Loucy (cell line): ENCODE results near the gene COL1A1.

Experiments
- H2AFZ ChIP-seq: fragments of 200-600 bp; sonication (generic); 2 replicates; pipeline ENCODE4 v1.6.0; 2016; ENCODE audit warnings: antibody characterized with exemption, mild to moderate bottlenecking, low read length, moderate library complexity
- H3F3A ChIP-seq: fragments of 200-600 bp; 2 replicates; pipeline ENCODE4 v1.6.0; 2016; ENCODE audit warnings: antibody characterized with exemption, low read depth, mild to moderate bottlenecking
- H3K27me3 ChIP-seq: fragments of 200-600 bp; sonication (generic); 2 replicates; pipeline ENCODE4 v1.6.1; 2014; ENCODE audit warnings: low read length, mild to moderate bottlenecking; ENCODE audit not compliant: insufficient read depth, poor library complexity, severe bottlenecking
- H3K36me3 ChIP-seq: fragments of 200-600 bp; sonication (generic); 2 replicates; pipeline ENCODE4 v1.6.1; 2016; ENCODE audit warnings: low read length; ENCODE audit not compliant: insufficient read depth
- H3K4me1 ChIP-seq: fragments of 200-600 bp; sonication (generic); 2 replicates; pipeline ENCODE4 v1.5.1; 2014; ENCODE audit warnings: low read length, mild to moderate bottlenecking; ENCODE audit not compliant: insufficient read depth, poor library complexity, severe bottlenecking
- H3K4me2 ChIP-seq: fragments of 200-600 bp; sonication (generic); 2 replicates; pipeline ENCODE4 v1.6.0; 2014; ENCODE audit warnings: antibody characterized with exemption, low read length, low read depth, mild to moderate bottlenecking; ENCODE audit not compliant: poor library complexity, severe bottlenecking
- H3K4me3 ChIP-seq: fragments of 200-600 bp; sonication (generic); 2 replicates; pipeline ENCODE4 v1.5.1; 2014; ENCODE audit warnings: low read length, mild to moderate bottlenecking, mixed read lengths; ENCODE audit not compliant: poor library complexity, severe bottlenecking
- H3K79me2 ChIP-seq: fragments of 200-600 bp; sonication (generic); 2 replicates; pipeline ENCODE4 v1.6.1; 2014; ENCODE audit warnings: low read length; ENCODE audit not compliant: insufficient read depth
- H3K9ac ChIP-seq: fragments of 200-600 bp; sonication (generic); 2 replicates; pipeline ENCODE4 v1.6.0; 2014; ENCODE audit warnings: mild to moderate bottlenecking, low read depth, low read length, moderate library complexity; ENCODE audit not compliant: poor library complexity, severe bottlenecking
- H3K9me2 ChIP-seq: fragments of 200-600 bp; sonication (generic); replicated peaks from 2 replicates; pipeline ENCODE4 v1.6.1; 2016; ENCODE audit warnings: low read depth, low read length, mixed read lengths
- H3K9me3 ChIP-seq: fragments of 200-600 bp; sonication (generic); 2 replicates; pipeline ENCODE4 v1.6.1; 2014; ENCODE audit warnings: mild to moderate bottlenecking, antibody characterized with exemption, low read length, low read depth; ENCODE audit not compliant: insufficient read depth
- H4K20me1 ChIP-seq: fragments of 200-600 bp; sonication (generic); 2 replicates; pipeline ENCODE4 v1.6.0; 2014; ENCODE audit warnings: antibody characterized with exemption, low read length, mild to moderate bottlenecking; ENCODE audit not compliant: insufficient read depth, poor library complexity, severe bottlenecking
- CTCF ChIP-seq: fragments of 200-600 bp; sonication (generic); conservative IDR thresholded peaks from 2 replicates; pipeline ENCODE4 v1.5.1; 2014; ENCODE audit warnings: mild to moderate bottlenecking, antibody characterized with exemption, low read length
- EZH2phosphoT487 ChIP-seq: fragments of 200-600 bp; IDR thresholded peaks from 2 replicates; pipeline ENCODE4 v1.6.1; 2018; ENCODE audit warnings: antibody characterized with exemption, mild to moderate bottlenecking, moderate library complexity, borderline replicate concordance

The COL1A1 gene

GRCh38 chr17:50196826-50197225 is 4.6 kb downstream of the COL1A1 start:
- no peaks in the 10 kb centered on the region for H3K36me3 ChIP-seq

GRCh38 chr17:50196036-50196435 is 5.4 kb downstream of the COL1A1 start:
- H3K4me2 ChIP-seq = no peak overlapping the region
- H3K9me3 ChIP-seq = no peaks in the 10 kb centered on the region
- H3K4me3 ChIP-seq = no peak overlapping the region
- H3K9ac ChIP-seq = no peak overlapping the region
- H3K9me2 ChIP-seq = no peaks in the 10 kb centered on the region
- no peaks in the 10 kb centered on the region for H3K79me2 ChIP-seq
- H3K27me3 ChIP-seq = no peaks in the 10 kb centered on the region
- TF ChIP-seq EZH2phosphoT487 (no peak), CTCF (no peak)
- H3K4me1 ChIP-seq = peaks cover 5% of the 10 kb centered on the region
- no peaks in the 10 kb centered on the region for H3K36me3 ChIP-seq
- no peaks in the 10 kb centered on the region for H4K20me1 ChIP-seq
- H3F3A ChIP-seq = no peaks in the 10 kb centered on the region
- no peak overlapping the region for H2AFZ ChIP-seq

More at GRCh38 chr17:50196826-50197225, 4.6 kb downstream of the COL1A1 start:
- Histone ChIP-seq H3K4me2 (no peak overlapping the region), H3K79me2 (no peaks in the 10 kb centered on the region), H2AFZ (no peak overlapping the region), H3K9ac (no peak overlapping the region), H3K27me3 (no peaks in the 10 kb centered on the region), H3F3A (no peaks in the 10 kb centered on the region), H4K20me1 (no peaks in the 10 kb centered on the region), H3K9me3 (no peaks in the 10 kb centered on the region), H3K4me3 (no peak overlapping the region), H3K4me1 (peaks cover 5% of the 10 kb centered on the region), H3K9me2 (no peaks in the 10 kb centered on the region)
- TF ChIP-seq EZH2phosphoT487 (no peak), CTCF (no peak)

DNA sequence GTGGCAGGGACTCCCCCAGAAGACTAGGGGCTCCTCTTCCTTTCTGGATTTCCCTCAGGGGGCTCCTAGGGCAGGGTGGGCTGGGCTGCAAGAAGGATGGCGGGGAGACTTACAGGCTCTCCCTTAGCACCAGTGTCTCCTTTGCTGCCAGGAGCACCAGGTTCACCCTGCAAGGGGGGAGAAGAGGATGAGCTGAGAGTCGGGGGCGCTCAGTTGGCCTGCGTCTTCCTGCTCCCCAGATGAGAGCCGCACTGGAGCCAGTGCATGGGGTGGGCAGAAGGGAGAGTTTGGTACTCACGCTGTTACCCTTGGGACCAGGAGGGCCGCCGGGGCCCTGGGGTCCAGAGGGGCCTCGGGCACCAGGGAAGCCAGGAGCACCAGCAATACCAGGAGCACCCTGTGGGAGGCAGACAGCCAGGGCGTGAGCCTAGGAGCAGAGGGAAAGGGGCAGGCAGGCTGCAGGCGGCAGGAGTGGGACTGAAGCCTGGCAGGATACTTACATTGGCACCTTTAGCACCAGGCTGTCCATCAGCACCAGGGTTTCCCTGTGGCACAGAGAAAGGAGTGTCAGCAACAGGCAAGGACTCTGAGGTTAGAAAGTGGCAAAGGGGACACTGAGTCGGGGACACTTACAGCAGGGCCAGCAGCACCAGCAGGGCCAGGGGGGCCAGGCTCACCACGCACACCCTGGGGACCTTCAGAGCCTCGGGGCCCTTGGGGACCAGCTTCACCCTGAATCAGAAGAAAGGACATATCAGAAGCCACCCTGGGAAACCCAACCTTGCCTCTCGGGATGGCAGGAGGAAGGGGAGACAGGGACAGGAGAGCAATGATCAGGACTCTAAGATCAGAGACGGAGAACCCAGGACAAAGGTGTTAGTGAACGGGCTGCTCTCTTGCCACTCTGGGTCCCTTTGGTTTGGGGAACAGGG is 6.2 kb downstream of the COL1A1 start:
- no peaks in the 10 kb centered on the region for H4K20me1 ChIP-seq
- no peak overlapping the region for H3K4me3 ChIP-seq
- H3K9me2 ChIP-seq = no peaks in the 10 kb centered on the region
- TF ChIP-seq EZH2phosphoT487 (no peak), CTCF (peak; percentile 18; the same call in 1 of the 2 replicates)
- H3K27me3 ChIP-seq = no peaks in the 10 kb centered on the region
- H3K4me2 ChIP-seq = no peak overlapping the region
- H3K36me3 ChIP-seq = no peaks in the 10 kb centered on the region
- no peaks in the 10 kb centered on the region for H3K9me3 ChIP-seq
- no peaks in the 10 kb centered on the region for H3F3A ChIP-seq
- H3K9ac ChIP-seq = no peak overlapping the region
- H3K79me2 ChIP-seq = no peaks in the 10 kb centered on the region
- peaks cover 5% of the 10 kb centered on the region for H3K4me1 ChIP-seq
- no peak overlapping the region for H2AFZ ChIP-seq
